GM12878 (cell line): ENCODE results near the gene EDEM3. TPM values are rescaled to one million over a fixed set of nuclear protein-coding genes. Genes with fewer than 3 reads are reported as not detected.

Experiments
- ATAC-seq: fragments of 200-7000 bp; cut with Tn5 transposase; 3 replicates; pipeline ENCODE4 v1.9.1; 2020; ENCODE audit warnings: mild to moderate bottlenecking, moderate library complexity
- BruUV-seq: library from RNA; stranded (reverse); fragments of 400-500 nt; replicated peaks from 2 replicates; lab custom pipeline; 2021; lab: Mats Ljungman, UMichigan
- CTCF ChIA-PET: fragments of 300-600 bp; sonication (Branson Sonifier 250); formaldehyde crosslinking; extraction: SDS; loops from one replicate; lab custom pipeline; 2021; ENCODE audit warnings: inconsistent platforms; lab: Yijun Ruan, JAX
- POLR2A ChIA-PET: fragments of 350-600 bp; formaldehyde crosslinking; extraction: SDS; loops from one replicate; lab custom pipeline; 2021; ENCODE audit warnings: inconsistent platforms; lab: Charles Lee
- RAD21 ChIA-PET: fragments of 300-600 bp; sonication (Branson Sonifier 250); formaldehyde crosslinking; loops from one replicate; lab custom pipeline; 2023; ENCODE audit warnings: antibody characterized with exemption; ENCODE audit not compliant: unreplicated experiment; lab: Charles Lee
- SMC1A ChIA-PET: fragments of 300-600 bp; sonication (Branson Sonifier 250); formaldehyde crosslinking; loops from one replicate; lab custom pipeline; 2023; ENCODE audit not compliant: unreplicated experiment, uncharacterized antibody; lab: Charles Lee
- DNase-seq: peaks from one replicate; pipeline ENCODE4 v3.0.0-alpha.2; 2011; ENCODE audit warnings: low read depth, low spot score
- FAIRE-seq: peaks from 3 replicates; lab custom pipeline; 2011; peaks lifted over from hg19 to GRCh38; lab: Jason Lieb, UNC
- H2AFZ ChIP-seq: 2 replicates; pipeline ENCODE4 v1.6.0; 2011; ENCODE audit warnings: low read depth, low read length, control low read depth; ENCODE audit not compliant: control insufficient read depth
- H3K27ac ChIP-seq: 2 replicates; pipeline ENCODE4 v1.5.1; 2011; ENCODE audit warnings: control low read depth; ENCODE audit not compliant: control insufficient read depth, insufficient read depth
- H3K27me3 ChIP-seq, 2 experiments: replicated peaks in 1 of 2; 2 replicates each; pipeline versions ENCODE4 v1.6.0 to v1.6.1; 2011; ENCODE audit warnings: low read length in 1 of 2; ENCODE audit not compliant: control insufficient read depth in 2 of 2, insufficient read depth in 2 of 2
- H3K36me3 ChIP-seq, 2 experiments: 2 replicates each; pipeline ENCODE4 v1.5.1; 2011; ENCODE audit warnings: low read length in 1 of 2; ENCODE audit not compliant: control insufficient read depth in 2 of 2, insufficient read depth in 2 of 2
- H3K4me1 ChIP-seq: 2 replicates; pipeline ENCODE4 v1.6.1; 2011; ENCODE audit warnings: mild to moderate bottlenecking, low read length, moderate library complexity, mixed read lengths; ENCODE audit not compliant: control insufficient read depth, insufficient read depth
- H3K4me2 ChIP-seq: 2 replicates; pipeline ENCODE4 v1.6.0; 2011; ENCODE audit warnings: control low read depth; ENCODE audit not compliant: control insufficient read depth, insufficient read depth
- H3K4me3 ChIP-seq: fragments of 200-600 bp; sonication (generic); 2 replicates; pipeline ENCODE4 v1.5.1; 2016
- H3K79me2 ChIP-seq: 2 replicates; pipeline ENCODE4 v1.6.0; 2011; ENCODE audit warnings: low read length; ENCODE audit not compliant: control insufficient read depth, insufficient read depth
- H3K9ac ChIP-seq: 2 replicates; pipeline ENCODE4 v1.8.0; 2011; ENCODE audit warnings: low read length, control low read depth, mixed read lengths; ENCODE audit not compliant: control insufficient read depth, insufficient read depth
- H3K9me3 ChIP-seq: replicated peaks from 3 replicates; pipeline ENCODE4 v1.5.1; 2011; ENCODE audit warnings: mild to moderate bottlenecking, low read length; ENCODE audit not compliant: control insufficient read depth, insufficient read depth
- H4K20me1 ChIP-seq: 2 replicates; pipeline ENCODE4 v1.6.0; 2011; ENCODE audit not compliant: control insufficient read depth, insufficient read depth
- ASH2L ChIP-seq: fragments of 300-600, 200-600 bp; sonication (generic); IDR thresholded peaks from 2 replicates; pipeline ENCODE4 v1.6.1; 2017; ENCODE audit warnings: low read depth, mild to moderate bottlenecking, borderline replicate concordance
- BMI1 ChIP-seq: fragments of 450-650 bp; IDR thresholded peaks from 2 replicates; pipeline ENCODE4 v1.6.1; 2016; ENCODE audit warnings: mild to moderate bottlenecking, moderate library complexity, borderline replicate concordance
- CBX3 ChIP-seq: fragments of 200-600 bp; sonication (generic); IDR thresholded peaks from 2 replicates; pipeline ENCODE4 v1.6.1; 2016; ENCODE audit warnings: low read depth, borderline replicate concordance
- CHD4 ChIP-seq: fragments of 200-600 bp; sonication (generic); IDR thresholded peaks from 2 replicates; pipeline ENCODE4 v1.6.1; 2016; ENCODE audit warnings: mild to moderate bottlenecking
- E2F8 ChIP-seq: fragments of 450-650 bp; IDR thresholded peaks from 2 replicates; pipeline ENCODE4 v1.6.1; 2018; ENCODE audit warnings: mild to moderate bottlenecking, low read depth, moderate library complexity; ENCODE audit not compliant: partially characterized antibody
- JUNB ChIP-seq: IDR thresholded peaks from 2 replicates; pipeline ENCODE4 v1.6.1; 2016; ENCODE audit warnings: antibody characterized with exemption, mild to moderate bottlenecking
- NFIC ChIP-seq: IDR thresholded peaks from 2 replicates; pipeline ENCODE4 v1.6.1; 2012; ENCODE audit warnings: low read depth, mild to moderate bottlenecking, inconsistent platforms, low read length, moderate library complexity
- RCOR1 ChIP-seq: conservative IDR thresholded peaks from 2 replicates; pipeline ENCODE4 v1.6.1; 2012; ENCODE audit warnings: low read depth, low read length, improper control_type of control experiment
- SUZ12 ChIP-seq: fragments of 200-600 bp; sonication (generic); IDR thresholded peaks from one replicate; pipeline ENCODE4 v1.6.1; 2018; ENCODE audit warnings: antibody characterized with exemption, mild to moderate bottlenecking; ENCODE audit not compliant: unreplicated experiment
- ZBTB33 ChIP-seq: fragments of 450-650 bp; IDR thresholded peaks from 2 replicates; pipeline ENCODE4 v1.6.1; 2017; ENCODE audit warnings: mild to moderate bottlenecking
- WGBS: methylation state at CpG from one replicate; pipeline ENCODE4 v1.1.6; 2016; ENCODE audit warnings: low lambda C conversion rate; ENCODE audit not compliant: insufficient replicate concordance, insufficient coverage; ENCODE audit errors: missing lambda C conversion rate; 5-methylcytosine and 5-hydroxymethylcytosine counted together
- in situ Hi-C: fragments of 300-500 bp; cut with MboI; formaldehyde crosslinking; loops from 9 replicates; pipeline ENCODE4 v1.14.3; 2018; ENCODE audit warnings: mixed read lengths
- intact Hi-C: fragments of 100-400 bp; cut with micrococcal nuclease; formaldehyde crosslinking; loops from one replicate; pipeline ENCODE4 v1.14.2; 2022; ENCODE audit not compliant: unreplicated experiment
- polyA plus RNA-seq, 11 experiments: library from polyadenylated mRNA; depleted of rRNA in 4 of 11; unstranded in 6 of 11; stranded (reverse) in 5 of 11; fragments of >200 nt; fragmentation: Nextera tagmentation in 4 of 11; fragmentation: Illumina TruSeq in 1 of 11; extraction: Ambion mirVana in 4 of 11; extraction: Trizol in 1 of 11; gene quantifications; 1 replicate in 1 of 11; 2 replicates in 10 of 11; pipeline versions ENCODE4 v1.2.1 to v1.2.3, GENCODE V29; 2011 to 2016; ENCODE audit warnings: inconsistent platforms in 2 of 11, missing spikeins in 2 of 11, low read depth in 1 of 11
- total RNA-seq, 4 experiments: library from RNA; depleted of rRNA in 3 of 4; stranded (reverse); fragments of >200 nt in 3 of 4; fragmentation: Illumina TruSeq in 1 of 4; extraction: Trizol in 1 of 4; gene quantifications; 2 replicates each; pipeline versions ENCODE4 v1.2.1 to v1.2.3, GENCODE V29; 2013 to 2021

The EDEM3 gene
- total and polyA plus RNA-seq, 10 of the 15 experiments (the other 5 are each of a cell fraction or from before 2014, with no cell fraction given), result 6.4 to 19.3 (median 14.3) TPM

GRCh38 chr1:184644771-184645170, 109.9 kb downstream of the EDEM3 start (continued):
- TF ChIP-seq NFIC (no peak), E2F8 (no peak), RCOR1 (no peak), JUNB (no peak), CBX3 (no peak), ASH2L (no peak)

GRCh38 chr1:184643661-184644060, 111.0 kb downstream of the EDEM3 start:
- no peak for TF ChIP-seq CHD4
- TF ChIP-seq SUZ12, result no peak
- no peak for TF ChIP-seq ZBTB33
- no peak for TF ChIP-seq BMI1
- Histone ChIP-seq H4K20me1 (no peaks in the 10 kb centered on the region), H3K79me2 (no peaks in the 10 kb centered on the region), H3K36me3 (no peaks in the 10 kb centered on the region), H3K27me3 (no peaks in the 10 kb centered on the region), H3K27ac (no peak overlapping the region), H3K9ac (no peak overlapping the region), H2AFZ (no peak overlapping the region), H3K9me3 (no peaks in the 10 kb centered on the region; the same call in 2 of the 3 replicates), H3K4me1 (peaks cover 16% of the 10 kb centered on the region), H3K4me3 (no peak overlapping the region), H3K4me2 (no peak overlapping the region)
- WGBS, result 0% methylated on average over 1 of the region's 1 CpG
- no peak for FAIRE-seq
- SMC1A ChIA-PET, result no interaction called here
- BruUV-seq, result no TSS peak
- in situ Hi-C loops (no loop called here), intact Hi-C loops (no loop called here)
- POLR2A ChIA-PET, result no interaction called here
- ATAC-seq, result no peak
- CTCF ChIA-PET, result interaction anchor here (1.4 kb wide), 1 partner anchor 127 kb away, joined by 5 read pairs; no protein-coding TSS in a partner anchor
- DNase-seq, result no peak
- RAD21 ChIA-PET, result no interaction called here
